ENCODE measurements around the gene ANKRD18B.
"Not testable (repeated sequence)": the region's sequence is repeated elsewhere in the genome, so short reads cannot be mapped to it uniquely, and the experiment has no call there.

Gene ANKRD18B

GRCh38 chr9:33533958-33534357 is 9.9 kb downstream of the ANKRD18B start:
- H3K4me3 ChIP-seq (ENCODE audit: insufficient read depth, low read depth, low read length, poor library complexity, severe bottlenecking); DNase-seq; H3K4me1 ChIP-seq (ENCODE audit: control insufficient read depth, insufficient read depth, low read length, poor library complexity, severe bottlenecking); H3K27ac ChIP-seq (ENCODE audit: insufficient read depth, low read length, poor library complexity, severe bottlenecking); H3K9me3 ChIP-seq (ENCODE audit: control insufficient read depth, low read length); H3K27me3 ChIP-seq (replicated peaks; ENCODE audit: control insufficient read depth, insufficient read depth, low read length, poor library complexity, severe bottlenecking); H3K36me3 ChIP-seq (ENCODE audit: control insufficient read depth, insufficient read depth, low read length): not testable (repeated sequence)

- Histone ChIP-seq H3K27ac (ENCODE audit: insufficient read depth, low read length, poor library complexity, severe bottlenecking) (no peak overlapping the region), H3K9me3 (ENCODE audit: control insufficient read depth, low read length) (no peaks in the 10 kb centered on the region), H3K36me3 (ENCODE audit: control insufficient read depth, insufficient read depth, low read length) (no peaks in the 10 kb centered on the region), H3K4me3 (ENCODE audit: insufficient read depth, low read depth, low read length, poor library complexity, severe bottlenecking) (no peak overlapping the region), H3K4me1 (ENCODE audit: control insufficient read depth, insufficient read depth, low read length, poor library complexity, severe bottlenecking) (no peaks in the 10 kb centered on the region), H3K27me3 (replicated peaks; ENCODE audit: control insufficient read depth, insufficient read depth, low read length, poor library complexity, severe bottlenecking) (no peaks in the 10 kb centered on the region)
- DNase-seq: no peak
Observed at GRCh38 chr9:33535541-33535940, 11.5 kb downstream of the ANKRD18B start.

GRCh38 chr9:33543463-33543862 is 19.4 kb downstream of the ANKRD18B start:
- not testable (repeated sequence) for H3K4me1 ChIP-seq (ENCODE audit: control insufficient read depth, insufficient read depth, low read length, poor library complexity, severe bottlenecking); H3K36me3 ChIP-seq (ENCODE audit: control insufficient read depth, insufficient read depth, low read length); H3K4me3 ChIP-seq (ENCODE audit: insufficient read depth, low read depth, low read length, poor library complexity, severe bottlenecking); H3K9me3 ChIP-seq (ENCODE audit: control insufficient read depth, low read length); H3K27me3 ChIP-seq (replicated peaks; ENCODE audit: control insufficient read depth, insufficient read depth, low read length, poor library complexity, severe bottlenecking); H3K27ac ChIP-seq (ENCODE audit: insufficient read depth, low read length, poor library complexity, severe bottlenecking); DNase-seq

- H3K4me3 ChIP-seq (ENCODE audit: insufficient read depth, low read depth, low read length, poor library complexity, severe bottlenecking); H3K36me3 ChIP-seq (ENCODE audit: control insufficient read depth, insufficient read depth, low read length); H3K9me3 ChIP-seq (ENCODE audit: control insufficient read depth, low read length); H3K27me3 ChIP-seq (replicated peaks; ENCODE audit: control insufficient read depth, insufficient read depth, low read length, poor library complexity, severe bottlenecking); H3K27ac ChIP-seq (ENCODE audit: insufficient read depth, low read length, poor library complexity, severe bottlenecking); H3K4me1 ChIP-seq (ENCODE audit: control insufficient read depth, insufficient read depth, low read length, poor library complexity, severe bottlenecking); DNase-seq: not testable (repeated sequence)
Observed at GRCh38 chr9:33545715-33546114, 21.7 kb downstream of the ANKRD18B start.

GRCh38 chr9:33548816-33549215 is 24.8 kb downstream of the ANKRD18B start:
- not testable (repeated sequence) for H3K27ac ChIP-seq (ENCODE audit: insufficient read depth, low read length, poor library complexity, severe bottlenecking); H3K4me1 ChIP-seq (ENCODE audit: control insufficient read depth, insufficient read depth, low read length, poor library complexity, severe bottlenecking); H3K27me3 ChIP-seq (replicated peaks; ENCODE audit: control insufficient read depth, insufficient read depth, low read length, poor library complexity, severe bottlenecking); H3K9me3 ChIP-seq (ENCODE audit: control insufficient read depth, low read length); H3K36me3 ChIP-seq (ENCODE audit: control insufficient read depth, insufficient read depth, low read length); H3K4me3 ChIP-seq (ENCODE audit: insufficient read depth, low read depth, low read length, poor library complexity, severe bottlenecking); DNase-seq

- H3K27ac ChIP-seq (ENCODE audit: insufficient read depth, low read length, poor library complexity, severe bottlenecking); H3K4me3 ChIP-seq (ENCODE audit: insufficient read depth, low read depth, low read length, poor library complexity, severe bottlenecking); H3K9me3 ChIP-seq (ENCODE audit: control insufficient read depth, low read length); H3K4me1 ChIP-seq (ENCODE audit: control insufficient read depth, insufficient read depth, low read length, poor library complexity, severe bottlenecking); DNase-seq; H3K27me3 ChIP-seq (replicated peaks; ENCODE audit: control insufficient read depth, insufficient read depth, low read length, poor library complexity, severe bottlenecking); H3K36me3 ChIP-seq (ENCODE audit: control insufficient read depth, insufficient read depth, low read length): not testable (repeated sequence)
Observed at GRCh38 chr9:33549418-33549817, 25.4 kb downstream of the ANKRD18B start.

GRCh38 chr9:33551183-33551582 is 27.1 kb downstream of the ANKRD18B start:
- H3K27me3 ChIP-seq (replicated peaks; ENCODE audit: control insufficient read depth, insufficient read depth, low read length, poor library complexity, severe bottlenecking); H3K36me3 ChIP-seq (ENCODE audit: control insufficient read depth, insufficient read depth, low read length); DNase-seq; H3K27ac ChIP-seq (ENCODE audit: insufficient read depth, low read length, poor library complexity, severe bottlenecking); H3K4me1 ChIP-seq (ENCODE audit: control insufficient read depth, insufficient read depth, low read length, poor library complexity, severe bottlenecking); H3K4me3 ChIP-seq (ENCODE audit: insufficient read depth, low read depth, low read length, poor library complexity, severe bottlenecking); H3K9me3 ChIP-seq (ENCODE audit: control insufficient read depth, low read length): not testable (repeated sequence)

GRCh38 chr9:33552315-33552725 is 28.3 kb downstream of the ANKRD18B start:
- H3K9me3 ChIP-seq (ENCODE audit: control insufficient read depth, low read length); H3K27me3 ChIP-seq (replicated peaks; ENCODE audit: control insufficient read depth, insufficient read depth, low read length, poor library complexity, severe bottlenecking); H3K4me1 ChIP-seq (ENCODE audit: control insufficient read depth, insufficient read depth, low read length, poor library complexity, severe bottlenecking); H3K27ac ChIP-seq (ENCODE audit: insufficient read depth, low read length, poor library complexity, severe bottlenecking); DNase-seq; H3K36me3 ChIP-seq (ENCODE audit: control insufficient read depth, insufficient read depth, low read length); H3K4me3 ChIP-seq (ENCODE audit: insufficient read depth, low read depth, low read length, poor library complexity, severe bottlenecking): not testable (repeated sequence)

GRCh38 chr9:33560217-33560616 is 36.2 kb downstream of the ANKRD18B start:
- not testable (repeated sequence) for DNase-seq; H3K9me3 ChIP-seq (ENCODE audit: control insufficient read depth, low read length); H3K4me1 ChIP-seq (ENCODE audit: control insufficient read depth, insufficient read depth, low read length, poor library complexity, severe bottlenecking); H3K27me3 ChIP-seq (replicated peaks; ENCODE audit: control insufficient read depth, insufficient read depth, low read length, poor library complexity, severe bottlenecking); H3K36me3 ChIP-seq (ENCODE audit: control insufficient read depth, insufficient read depth, low read length); H3K27ac ChIP-seq (ENCODE audit: insufficient read depth, low read length, poor library complexity, severe bottlenecking); H3K4me3 ChIP-seq (ENCODE audit: insufficient read depth, low read depth, low read length, poor library complexity, severe bottlenecking)

GRCh38 chr9:33562196-33562595 is 38.1 kb downstream of the ANKRD18B start:
- DNase-seq; H3K36me3 ChIP-seq (ENCODE audit: control insufficient read depth, insufficient read depth, low read length); H3K4me1 ChIP-seq (ENCODE audit: control insufficient read depth, insufficient read depth, low read length, poor library complexity, severe bottlenecking); H3K27ac ChIP-seq (ENCODE audit: insufficient read depth, low read length, poor library complexity, severe bottlenecking); H3K9me3 ChIP-seq (ENCODE audit: control insufficient read depth, low read length); H3K27me3 ChIP-seq (replicated peaks; ENCODE audit: control insufficient read depth, insufficient read depth, low read length, poor library complexity, severe bottlenecking); H3K4me3 ChIP-seq (ENCODE audit: insufficient read depth, low read depth, low read length, poor library complexity, severe bottlenecking): not testable (repeated sequence)

GRCh38 chr9:33567776-33568175 is 43.7 kb downstream of the ANKRD18B start:
- not testable (repeated sequence) for H3K4me3 ChIP-seq (ENCODE audit: insufficient read depth, low read depth, low read length, poor library complexity, severe bottlenecking); DNase-seq; H3K9me3 ChIP-seq (ENCODE audit: control insufficient read depth, low read length); H3K27ac ChIP-seq (ENCODE audit: insufficient read depth, low read length, poor library complexity, severe bottlenecking); H3K4me1 ChIP-seq (ENCODE audit: control insufficient read depth, insufficient read depth, low read length, poor library complexity, severe bottlenecking); H3K36me3 ChIP-seq (ENCODE audit: control insufficient read depth, insufficient read depth, low read length); H3K27me3 ChIP-seq (replicated peaks; ENCODE audit: control insufficient read depth, insufficient read depth, low read length, poor library complexity, severe bottlenecking)
